Stimulated activated naive CD4-positive, alpha-beta T cell (primary cell): ENCODE data around the gene PLXNA4.

Experiments
- DNase-seq, 6 experiments: peaks; one replicate each; lab custom pipeline; 2025; lab: John Stamatoyannopoulos, UW

The PLXNA4 gene

GRCh38 chr7:132417103-132417906 is 159.0 kb downstream of the PLXNA4 start:
- no peak for DNase-seq

GRCh38 chr7:132416395-132416794 is 159.9 kb downstream of the PLXNA4 start:
- DNase-seq: no peak

GRCh38 chr7:132415259-132415658 is 161.0 kb downstream of the PLXNA4 start:
- DNase-seq: no peak

- no peak for DNase-seq
Observed at GRCh38 chr7:132414857-132415256, 161.4 kb downstream of the PLXNA4 start.

GRCh38 chr7:132412435-132412834 is 163.8 kb downstream of the PLXNA4 start:
- DNase-seq: no peak

- no peak for DNase-seq
Observed at GRCh38 chr7:132410861-132411541, 165.3 kb downstream of the PLXNA4 start.

GRCh38 chr7:132410385-132410784 is 165.9 kb downstream of the PLXNA4 start:
- no peak for DNase-seq

GRCh38 chr7:132407764-132408163 is 168.5 kb downstream of the PLXNA4 start:
- DNase-seq: no peak

- DNase-seq: no peak
Observed at GRCh38 chr7:132406039-132406438, 170.2 kb downstream of the PLXNA4 start.

- no peak for DNase-seq
Observed at GRCh38 chr7:132404261-132404660, 172.0 kb downstream of the PLXNA4 start.

GRCh38 chr7:132403465-132404110 is 172.7 kb downstream of the PLXNA4 start:
- no peak for DNase-seq

- DNase-seq: no peak
Observed at GRCh38 chr7:132402751-132403245, 173.5 kb downstream of the PLXNA4 start.

GRCh38 chr7:132402096-132402495 is 174.2 kb downstream of the PLXNA4 start:
- no peak for DNase-seq

GRCh38 chr7:132400561-132401142 is 175.6 kb downstream of the PLXNA4 start:
- no peak for DNase-seq

GRCh38 chr7:132399367-132399766 is 176.9 kb downstream of the PLXNA4 start:
- DNase-seq: no peak

GRCh38 chr7:132398253-132398925 is 177.9 kb downstream of the PLXNA4 start:
- DNase-seq: no peak

GRCh38 chr7:132397070-132397469 is 179.2 kb downstream of the PLXNA4 start:
- no peak for DNase-seq

GRCh38 chr7:132395361-132395760 is 180.9 kb downstream of the PLXNA4 start:
- no peak for DNase-seq

GRCh38 chr7:132394283-132395198 is 181.7 kb downstream of the PLXNA4 start:
- DNase-seq: peak in 5 of 6 experiments; percentile 1 to 48 (median 20)

GRCh38 chr7:132393789-132394261 is 182.4 kb downstream of the PLXNA4 start:
- DNase-seq: no peak

- no peak for DNase-seq
Observed at GRCh38 chr7:132392713-132393112, 183.6 kb downstream of the PLXNA4 start.
